SU-DHL-6 (cell line): Measurements from ENCODE around the gene ACER1.

Source experiments
- CTCF ChIP-seq: fragments of 200-600 bp; sonication (generic); IDR thresholded peaks from one replicate; pipeline ENCODE4 v1.5.1; 2017; ENCODE audit warnings: antibody characterized with exemption, mild to moderate bottlenecking, low read length, moderate library complexity; ENCODE audit not compliant: insufficient read depth, poor library complexity, severe bottlenecking
- EZH2phosphoT487 ChIP-seq: fragments of 200-600 bp; sonication (generic), shearing (Covaris generic); conservative IDR thresholded peaks from 2 replicates; pipeline ENCODE4 v1.6.1; 2018; ENCODE audit warnings: mild to moderate bottlenecking, antibody characterized with exemption, low read length, moderate library complexity, mixed read lengths

GRCh38 chr19:6324757-6325156, 8.7 kb downstream of the ACER1 start:
- no peak for TF ChIP-seq CTCF
- no peak for TF ChIP-seq EZH2phosphoT487
